Upper lobe of right lung (tissue), 1 donor: Measurements from ENCODE around the gene ZNF239. TPM values are rescaled to one million over a fixed set of nuclear protein-coding genes. Genes with fewer than 3 reads are reported as not detected.
"Not testable (repeated sequence)": the region's sequence is repeated elsewhere in the genome, so short reads cannot be mapped to it uniquely, and the experiment has no call there.

Experiments used
- ATAC-seq: fragments of 200-7000 bp; cut with Tn5 transposase; one replicate; pipeline ENCODE4 v1.9.1; 2020; ENCODE audit warnings: mild to moderate bottlenecking, moderate library complexity
- DNase-seq: peaks from one replicate; pipeline ENCODE4 v3.0.0-alpha.2; 2020
- H3K27ac ChIP-seq: fragments of 200-600 bp; one replicate; pipeline ENCODE4 v1.8.0; 2022
- H3K27me3 ChIP-seq: fragments of 200-600 bp; one replicate; pipeline ENCODE4 v1.8.0; 2022; ENCODE audit warnings: mild to moderate bottlenecking
- H3K36me3 ChIP-seq: fragments of 200-600 bp; one replicate; pipeline ENCODE4 v1.8.0; 2022
- H3K4me1 ChIP-seq: fragments of 200-600 bp; one replicate; pipeline ENCODE4 v1.8.0; 2022
- H3K4me3 ChIP-seq: fragments of 200-600 bp; one replicate; pipeline ENCODE4 v1.8.0; 2022; ENCODE audit warnings: mild to moderate bottlenecking
- H3K9me3 ChIP-seq: fragments of 200-600 bp; one replicate; pipeline ENCODE4 v1.8.0; 2022
- intact Hi-C: fragments of 100-400 bp; cut with DNase I; formaldehyde crosslinking; loops from one replicate; pipeline ENCODE4 v1.11.0; 2022
- total RNA-seq: library from RNA; stranded (reverse); fragmentation: NEBNext Ultra II Directional; extraction: Animal tissue kit (Norgen Biotek cat#: 25700); gene quantifications from one replicate; pipeline ENCODE4 v1.2.1, GENCODE V29; 2021
- TF ChIP-seq, protein P1 (sequence below): fragments of 200-600 bp; IDR thresholded peaks from one replicate; pipeline ENCODE4 v1.8.0; 2022; ENCODE audit warnings: antibody characterized with exemption
- donor health status: DM: no; HTN: yes; CAD: no; lungs with severe emphysema.

Gene ZNF239
- total RNA-seq, 1 donor from 2014 or later = 3.5 TPM

DNA sequence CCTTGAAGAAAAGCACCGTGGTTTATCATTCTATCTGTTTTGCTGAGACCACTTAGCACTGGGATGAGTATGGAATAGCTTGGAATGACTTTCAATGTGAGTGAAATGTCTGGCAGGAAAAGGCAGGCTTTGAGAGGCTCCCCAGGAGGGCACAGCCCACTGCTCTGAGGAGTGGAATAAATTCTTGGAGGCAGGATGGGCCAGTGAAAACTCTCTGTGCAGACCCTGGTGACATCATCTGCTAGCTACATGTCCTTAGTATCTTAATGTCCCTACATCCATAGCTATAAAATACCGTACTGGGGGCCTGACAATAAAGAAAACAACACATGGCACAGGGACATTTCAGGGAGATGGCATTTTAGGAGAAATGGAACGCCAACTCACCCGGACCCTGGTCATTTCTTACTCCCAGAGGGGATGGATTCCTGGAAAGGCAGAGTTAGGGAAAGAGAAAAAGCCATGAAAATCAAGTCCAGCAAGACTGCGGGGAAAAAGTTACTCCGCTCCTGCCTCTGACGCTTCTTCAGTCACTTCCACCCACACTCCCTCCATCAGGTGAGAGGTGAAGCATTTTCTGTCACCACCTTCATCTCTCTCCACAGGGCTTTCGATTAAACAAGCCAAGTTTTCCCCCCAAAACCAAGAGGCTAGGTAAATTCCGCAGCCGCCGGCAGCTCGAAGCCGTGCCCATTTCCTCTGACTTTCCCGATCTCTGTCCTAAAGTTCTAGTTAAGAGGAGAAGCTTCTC lies 991 bp downstream of the ZNF239 start:
- peak overlapping the region; percentile 61 for H3K4me3 ChIP-seq
- DNase-seq (no peak), ATAC-seq (no peak)
- no peaks in the 10 kb centered on the region for H3K27me3 ChIP-seq
- no peaks in the 10 kb centered on the region for H3K4me1 ChIP-seq
- peak overlapping the region; percentile 68 for H3K27ac ChIP-seq
- intact Hi-C loops = no loop called here
- TF ChIP-seq, protein P1, sequence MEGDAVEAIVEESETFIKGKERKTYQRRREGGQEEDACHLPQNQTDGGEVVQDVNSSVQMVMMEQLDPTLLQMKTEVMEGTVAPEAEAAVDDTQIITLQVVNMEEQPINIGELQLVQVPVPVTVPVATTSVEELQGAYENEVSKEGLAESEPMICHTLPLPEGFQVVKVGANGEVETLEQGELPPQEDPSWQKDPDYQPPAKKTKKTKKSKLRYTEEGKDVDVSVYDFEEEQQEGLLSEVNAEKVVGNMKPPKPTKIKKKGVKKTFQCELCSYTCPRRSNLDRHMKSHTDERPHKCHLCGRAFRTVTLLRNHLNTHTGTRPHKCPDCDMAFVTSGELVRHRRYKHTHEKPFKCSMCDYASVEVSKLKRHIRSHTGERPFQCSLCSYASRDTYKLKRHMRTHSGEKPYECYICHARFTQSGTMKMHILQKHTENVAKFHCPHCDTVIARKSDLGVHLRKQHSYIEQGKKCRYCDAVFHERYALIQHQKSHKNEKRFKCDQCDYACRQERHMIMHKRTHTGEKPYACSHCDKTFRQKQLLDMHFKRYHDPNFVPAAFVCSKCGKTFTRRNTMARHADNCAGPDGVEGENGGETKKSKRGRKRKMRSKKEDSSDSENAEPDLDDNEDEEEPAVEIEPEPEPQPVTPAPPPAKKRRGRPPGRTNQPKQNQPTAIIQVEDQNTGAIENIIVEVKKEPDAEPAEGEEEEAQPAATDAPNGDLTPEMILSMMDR = no peak
- no peaks in the 10 kb centered on the region for H3K9me3 ChIP-seq
- H3K36me3 ChIP-seq = no peaks in the 10 kb centered on the region

DNA sequence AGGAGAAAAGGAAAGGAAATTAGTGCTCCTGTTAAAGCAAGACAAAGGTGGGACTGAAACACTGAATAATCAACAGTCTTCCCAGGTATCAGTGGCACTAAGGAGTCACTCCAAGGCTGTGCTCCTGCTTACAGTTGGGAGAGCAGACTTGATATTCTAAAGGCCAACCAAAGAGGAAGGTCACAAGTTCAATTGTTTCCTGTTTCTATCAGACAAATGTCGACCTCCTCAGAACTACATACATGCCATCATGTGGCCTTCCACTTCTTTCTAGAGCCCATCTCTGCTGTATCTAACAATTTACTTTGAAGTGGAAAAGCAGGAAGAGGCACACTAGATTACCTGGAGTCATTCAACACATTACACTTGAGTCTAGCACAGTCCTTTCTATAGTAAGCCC lies 3.4 kb downstream of the ZNF239 start:
- no peaks in the 10 kb centered on the region for H3K4me1 ChIP-seq
- no peak overlapping the region for H3K4me3 ChIP-seq
- TF ChIP-seq, protein P1 = no peak
- intact Hi-C loops = no loop called here
- H3K9me3 ChIP-seq = no peaks in the 10 kb centered on the region
- H3K27ac ChIP-seq = no peak overlapping the region
- DNase-seq (no peak), ATAC-seq (no peak)
- no peaks in the 10 kb centered on the region for H3K27me3 ChIP-seq
- H3K36me3 ChIP-seq = no peaks in the 10 kb centered on the region

DNA sequence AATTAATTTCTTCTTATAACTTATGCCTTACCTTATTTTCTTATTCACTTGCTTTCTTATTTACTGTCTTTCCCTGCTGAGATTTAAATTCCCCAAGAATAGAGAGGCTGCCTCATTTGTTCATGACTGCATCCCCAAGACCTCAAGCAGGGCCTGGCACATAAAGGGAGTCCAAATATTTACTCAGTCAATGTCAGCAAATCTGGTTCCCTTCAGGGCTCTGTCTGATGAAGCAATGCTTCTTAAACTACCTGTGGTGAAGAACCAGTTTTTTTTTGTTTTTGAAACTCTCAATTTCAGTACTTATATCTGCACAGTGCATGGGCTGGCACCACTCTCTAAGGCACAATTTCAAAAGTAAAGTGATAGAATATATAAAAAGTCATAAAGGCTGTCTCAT lies 4.7 kb downstream of the ZNF239 start:
- DNase-seq (no peak), ATAC-seq (no peak)
- Histone ChIP-seq H3K4me1 (no peaks in the 10 kb centered on the region), H3K4me3 (no peak overlapping the region), H3K27me3 (no peaks in the 10 kb centered on the region), H3K9me3 (no peaks in the 10 kb centered on the region), H3K36me3 (no peaks in the 10 kb centered on the region), H3K27ac (no peak overlapping the region)
- TF ChIP-seq, protein P1 = no peak
- intact Hi-C loops = no loop called here

DNA sequence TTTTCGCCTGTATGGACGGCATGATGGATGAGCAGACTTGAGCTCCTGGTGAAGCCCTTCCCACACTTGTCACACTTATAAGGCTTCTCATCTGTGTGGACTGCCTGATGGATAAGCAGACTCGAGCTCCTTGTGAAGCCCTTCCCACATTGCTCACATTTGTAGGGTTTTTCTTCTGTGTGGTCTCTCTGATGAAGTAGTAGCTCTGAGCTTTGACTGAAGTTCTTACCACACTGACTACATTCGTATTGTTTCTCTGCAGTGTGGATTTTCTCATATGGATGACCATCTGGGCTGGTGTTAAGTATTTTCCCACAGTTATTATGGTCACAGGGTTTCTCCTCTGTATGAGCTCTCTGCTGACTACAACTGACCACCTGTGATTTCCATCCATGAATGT lies 17.2 kb downstream of the ZNF239 start:
- no peaks in the 10 kb centered on the region for H3K9me3 ChIP-seq

DNA sequence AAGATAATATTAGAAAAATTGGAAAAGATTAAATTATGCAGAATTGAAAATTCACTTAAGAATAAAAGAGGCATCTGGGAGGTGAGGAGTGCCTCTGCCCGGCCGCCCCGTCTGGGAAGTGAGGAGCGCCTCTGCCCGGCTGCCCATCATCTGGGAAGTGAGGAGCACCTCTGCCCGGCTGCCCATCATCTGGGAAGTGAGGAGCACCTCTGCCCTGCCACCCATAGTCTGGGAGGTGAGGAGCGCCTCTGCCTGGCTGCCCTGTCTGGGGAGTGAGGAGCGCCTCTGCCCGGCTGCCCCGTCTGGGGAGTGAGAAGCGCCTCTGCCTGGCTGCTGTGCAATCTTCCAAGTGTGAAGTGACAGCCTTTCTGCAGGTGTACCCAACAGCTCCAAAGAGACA lies 30.7 kb downstream of the ZNF239 start:
- H3K4me1 ChIP-seq, DNase-seq, H3K27me3 ChIP-seq, H3K4me3 ChIP-seq, H3K9me3 ChIP-seq, H3K36me3 ChIP-seq, intact Hi-C loops, H3K27ac ChIP-seq, ATAC-seq: not testable (repeated sequence)

More for the DNA sequence above, 17.2 kb downstream of the ZNF239 start:
- no peaks in the 10 kb centered on the region for H3K36me3 ChIP-seq
- H3K4me3 ChIP-seq = no peak overlapping the region
- intact Hi-C loops = no loop called here
- TF ChIP-seq, protein P1 = no peak
- no peak for ATAC-seq
- no peaks in the 10 kb centered on the region for H3K27me3 ChIP-seq
- no peak for DNase-seq
- no peak overlapping the region for H3K27ac ChIP-seq
- H3K4me1 ChIP-seq = no peaks in the 10 kb centered on the region

DNA sequence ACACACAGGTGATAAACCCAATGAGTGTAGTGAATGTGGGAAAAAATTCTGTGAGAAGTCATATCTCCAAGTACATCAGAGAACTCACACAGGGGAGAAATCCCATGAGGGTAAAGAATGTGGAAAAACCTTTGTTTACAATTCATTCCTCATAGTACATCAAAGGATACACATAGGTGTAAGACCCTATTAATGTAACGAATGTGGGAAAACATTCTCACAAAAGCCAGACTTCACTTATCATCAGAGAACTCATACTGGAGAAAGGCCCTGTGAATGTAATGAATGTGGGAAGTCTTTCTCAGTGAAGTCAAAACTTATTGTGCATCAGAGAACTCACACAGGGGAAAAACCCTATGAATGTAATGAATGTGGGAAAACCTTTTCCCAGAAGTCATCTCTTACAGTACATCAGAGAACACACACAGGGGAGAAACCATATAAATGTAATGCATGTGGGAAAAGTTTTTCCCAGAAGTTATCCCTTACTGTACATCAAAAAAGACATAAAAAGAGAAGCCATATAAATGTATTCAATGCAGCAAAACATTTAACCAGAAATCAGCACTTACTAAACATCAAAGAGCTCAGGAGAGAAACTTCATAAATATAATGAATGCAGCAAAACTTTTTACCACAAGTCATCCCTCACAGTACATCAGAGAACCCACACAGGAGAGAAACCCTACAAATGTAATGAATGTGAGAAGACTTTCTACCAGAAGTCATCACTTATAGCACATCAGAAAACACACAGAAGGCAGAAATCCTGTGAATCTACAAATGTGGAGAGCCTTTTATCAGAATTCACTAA lies 49.8 kb downstream of the ZNF239 start:
- H3K27me3 ChIP-seq = no peaks in the 10 kb centered on the region
- H3K4me1 ChIP-seq = no peaks in the 10 kb centered on the region
- H3K36me3 ChIP-seq = no peaks in the 10 kb centered on the region
- DNase-seq = no peak
- no peak overlapping the region for H3K27ac ChIP-seq
- H3K4me3 ChIP-seq = no peak overlapping the region
- no peak for ATAC-seq
- intact Hi-C loops = no loop called here
- TF ChIP-seq, protein P1 = no peak
- peaks cover 40% of the 10 kb centered on the region for H3K9me3 ChIP-seq
